ENCODE measurements around the gene ELMO3.
A peak's percentile ranks its signal among the peaks of the same experiment; 100 is the strongest.

DNA sequence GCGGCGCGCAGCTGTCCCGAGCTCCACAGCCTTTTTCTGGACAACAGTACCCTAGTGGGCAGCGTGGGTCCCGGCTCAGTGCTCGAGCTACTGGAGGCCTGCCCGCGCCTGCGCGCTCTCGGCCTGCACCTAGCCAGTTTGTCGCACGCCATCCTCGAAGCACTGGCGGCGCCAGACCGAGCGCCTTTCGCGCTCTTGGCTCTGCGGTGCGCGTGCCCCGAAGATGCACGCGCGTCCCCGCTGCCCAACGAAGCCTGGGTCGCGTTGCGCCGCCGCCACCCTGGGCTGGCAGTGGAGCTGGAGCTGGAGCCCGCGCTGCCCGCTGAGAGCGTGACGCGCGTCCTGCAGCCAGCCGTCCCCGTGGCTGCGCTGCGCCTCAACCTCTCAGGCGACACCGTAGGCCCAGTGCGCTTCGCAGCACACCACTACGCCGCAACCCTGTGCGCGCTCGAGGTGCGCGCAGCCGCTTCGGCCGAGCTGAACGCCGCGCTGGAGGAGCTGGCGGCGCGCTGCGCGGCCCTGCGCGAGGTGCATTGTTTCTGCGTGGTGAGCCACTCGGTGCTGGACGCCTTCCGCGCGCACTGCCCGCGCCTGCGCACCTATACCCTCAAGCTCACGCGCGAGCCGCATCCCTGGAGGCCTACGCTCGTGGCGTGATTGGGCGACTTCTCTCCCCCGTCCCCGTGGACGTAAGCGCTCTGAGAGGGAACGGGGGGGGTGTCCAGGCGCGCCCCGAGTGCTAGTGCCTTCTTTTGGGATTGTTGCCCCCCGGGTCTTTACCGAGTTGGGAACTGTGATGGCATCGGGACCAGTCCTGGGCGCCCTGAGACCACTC, 35.5 kb upstream of the ELMO3 start:
- TF ChIP-seq POLR2AphosphoS5 (IDR thresholded peaks at IDR 0.05) (no peak), EP300 (IDR thresholded peaks at IDR 0.05) (no peak)
- TF ChIP-seq, protein P1, sequence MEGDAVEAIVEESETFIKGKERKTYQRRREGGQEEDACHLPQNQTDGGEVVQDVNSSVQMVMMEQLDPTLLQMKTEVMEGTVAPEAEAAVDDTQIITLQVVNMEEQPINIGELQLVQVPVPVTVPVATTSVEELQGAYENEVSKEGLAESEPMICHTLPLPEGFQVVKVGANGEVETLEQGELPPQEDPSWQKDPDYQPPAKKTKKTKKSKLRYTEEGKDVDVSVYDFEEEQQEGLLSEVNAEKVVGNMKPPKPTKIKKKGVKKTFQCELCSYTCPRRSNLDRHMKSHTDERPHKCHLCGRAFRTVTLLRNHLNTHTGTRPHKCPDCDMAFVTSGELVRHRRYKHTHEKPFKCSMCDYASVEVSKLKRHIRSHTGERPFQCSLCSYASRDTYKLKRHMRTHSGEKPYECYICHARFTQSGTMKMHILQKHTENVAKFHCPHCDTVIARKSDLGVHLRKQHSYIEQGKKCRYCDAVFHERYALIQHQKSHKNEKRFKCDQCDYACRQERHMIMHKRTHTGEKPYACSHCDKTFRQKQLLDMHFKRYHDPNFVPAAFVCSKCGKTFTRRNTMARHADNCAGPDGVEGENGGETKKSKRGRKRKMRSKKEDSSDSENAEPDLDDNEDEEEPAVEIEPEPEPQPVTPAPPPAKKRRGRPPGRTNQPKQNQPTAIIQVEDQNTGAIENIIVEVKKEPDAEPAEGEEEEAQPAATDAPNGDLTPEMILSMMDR (IDR thresholded peaks at IDR 0.05) = peak in 1 of 6 experiments; percentile 2

Data from upper lobe of left lung (tissue), 4 donors.